GM13976 (cell line): ENCODE data around the gene DCAF8L2.

Experiments
- DNase-seq: peaks from one replicate; pipeline ENCODE4 v3.0.0; 2012; ENCODE audit warnings: low spot score
- CTCF ChIP-seq: IDR thresholded peaks from 2 replicates; pipeline ENCODE4 v1.5.1; 2012; ENCODE audit warnings: borderline replicate concordance, mild to moderate bottlenecking; ENCODE audit not compliant: insufficient read depth; ENCODE audit errors: extremely low read depth, missing control alignments, control extremely low read depth
- in situ Hi-C: fragments of 300-500 bp; cut with MboI; formaldehyde crosslinking; loops from one replicate; pipeline ENCODE4 v1.12.0; 2022; ENCODE audit warnings: low sequenced_read_pairs, mixed read lengths, inconsistent platforms; ENCODE audit not compliant: unreplicated experiment

Gene DCAF8L2

GRCh38 chrX:27575565-27575964, 14.6 kb upstream of the DCAF8L2 start:
- in situ Hi-C loops = no loop called here
- DNase-seq = no peak
- no peak for TF ChIP-seq CTCF

- in situ Hi-C loops = no loop called here
- no peak for TF ChIP-seq CTCF
- DNase-seq = no peak
These were observed 6.2 kb upstream of the DCAF8L2 start for GRCh38 chrX:27583976-27584375.

GRCh38 chrX:27591938-27592337, 1.8 kb downstream of the DCAF8L2 start:
- no peak for TF ChIP-seq CTCF

GRCh38 chrX:27597508-27597907, 7.4 kb downstream of the DCAF8L2 start:
- no peak for TF ChIP-seq CTCF
- in situ Hi-C loops = no loop called here
- DNase-seq = no peak

More at GRCh38 chrX:27591938-27592337, 1.8 kb downstream of the DCAF8L2 start:
- DNase-seq = no peak
- in situ Hi-C loops = no loop called here

GRCh38 chrX:27598312-27598711, 8.2 kb downstream of the DCAF8L2 start:
- in situ Hi-C loops = no loop called here
- TF ChIP-seq CTCF = no peak

GRCh38 chrX:27599928-27600327, 9.8 kb downstream of the DCAF8L2 start:
- no peak for TF ChIP-seq CTCF
- in situ Hi-C loops = no loop called here
- DNase-seq = no peak

More at GRCh38 chrX:27598312-27598711, 8.2 kb downstream of the DCAF8L2 start:
- DNase-seq = no peak

GRCh38 chrX:27600686-27601085, 10.5 kb downstream of the DCAF8L2 start:
- TF ChIP-seq CTCF = no peak
- in situ Hi-C loops = no loop called here

More at GRCh38 chrX:27600686-27601085, 10.5 kb downstream of the DCAF8L2 start:
- DNase-seq = no peak
